ENCODE data around the gene ZNF654. TPM values are rescaled to one million over a fixed set of nuclear protein-coding genes. Genes with fewer than 3 reads are reported as not detected.
A peak's percentile ranks its signal among the peaks of the same experiment; 100 is the strongest.

The ZNF654 gene
- total RNA-seq, 6 experiments from 2014 or later, result 5.4 to 11.7 (median 6.7) TPM

DNA sequence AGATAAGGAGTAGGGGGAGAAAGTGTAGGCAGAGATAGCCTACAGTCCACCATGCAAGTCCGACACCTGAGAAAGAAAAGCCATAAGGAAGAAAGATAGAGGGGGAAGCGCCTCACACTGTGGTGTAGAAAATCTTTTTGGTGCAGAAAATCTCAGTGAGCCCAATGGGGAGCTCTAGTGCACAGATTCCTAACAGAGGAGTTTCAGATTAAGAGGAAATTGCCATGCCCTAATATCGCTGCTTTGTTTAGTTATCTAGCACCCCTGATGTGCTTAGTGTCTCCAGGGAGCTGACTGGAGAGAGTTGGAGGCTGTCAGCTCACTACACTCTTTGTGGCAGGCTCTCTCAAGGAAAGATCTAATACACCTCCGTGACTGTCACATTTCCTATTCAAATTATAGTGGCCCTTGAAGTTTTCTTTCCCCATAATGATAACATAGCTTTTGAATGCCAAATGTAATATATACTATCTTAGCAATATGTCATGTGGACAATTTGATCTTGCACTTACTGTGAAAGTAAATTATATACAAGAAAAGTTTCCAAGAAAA is 34.0 kb upstream of the ZNF654 start:
- Histone ChIP-seq H3K27me3 (no peaks in the 10 kb centered on the region), H3K9me3 (no peaks in the 10 kb centered on the region), H3K36me3 (no peaks in the 10 kb centered on the region), H3K4me1 (peaks cover 0 to 2% (median 0%) of the 10 kb centered on the region in 4 donors), H3K27ac (no peak overlapping the region), H3K4me3 (no peak overlapping the region)
- TF ChIP-seq CTCF (IDR thresholded peaks at IDR 0.05) (no peak), POLR2A (IDR thresholded peaks at IDR 0.05) (no peak)
- intact Hi-C loops (cut with DNase I), result no loop called here
- ATAC-seq (no peak), DNase-seq (no peak)
- 75% methylated on average over 4 of the region's 4 CpGs for WGBS (ENCODE audit: insufficient coverage, low coverage, low lambda C conversion rate, missing lambda C conversion rate)

- WGBS (ENCODE audit: insufficient coverage, low coverage, low lambda C conversion rate, missing lambda C conversion rate), result 93% methylated on average over 2 of the region's 2 CpGs
- no peak for ATAC-seq
Measured at GRCh38 chr3:88028876-88029275, 30.2 kb upstream of the ZNF654 start.

GRCh38 chr3:88030210-88030609 is 28.8 kb upstream of the ZNF654 start:
- DNase-seq, result no peak
- Histone ChIP-seq H3K27me3 (no peaks in the 10 kb centered on the region), H3K4me3 (peak overlapping the region; percentile 4 to 40 (median 29)), H3K9me3 (no peaks in the 10 kb centered on the region), H3K36me3 (no peaks in the 10 kb centered on the region), H3K27ac (peak overlapping the region in 1 of 3 donors; percentile 69), H3K4me1 (peaks cover 0 to 10% (median 5%) of the 10 kb centered on the region in 4 donors)
- intact Hi-C loops (cut with DNase I), result no loop called here
- 4% methylated on average over 3 of the region's 3 CpGs for WGBS (ENCODE audit: insufficient coverage, low coverage, low lambda C conversion rate, missing lambda C conversion rate)
- TF ChIP-seq POLR2A (IDR thresholded peaks at IDR 0.05) (no peak), CTCF (IDR thresholded peaks at IDR 0.05) (no peak)
- peak in 3 of 4 donors; percentile 41 to 58 (median 45) for ATAC-seq

More at GRCh38 chr3:88028876-88029275, 30.2 kb upstream of the ZNF654 start:
- Histone ChIP-seq H3K27ac (no peak overlapping the region), H3K4me3 (no peak overlapping the region), H3K36me3 (no peaks in the 10 kb centered on the region), H3K4me1 (peaks cover 0 to 10% (median 5%) of the 10 kb centered on the region in 4 donors), H3K27me3 (no peaks in the 10 kb centered on the region), H3K9me3 (no peaks in the 10 kb centered on the region)
- DNase-seq, result no peak
- intact Hi-C loops (cut with DNase I), result no loop called here
- no peak for TF ChIP-seq CTCF (IDR thresholded peaks at IDR 0.05)
- no peak for TF ChIP-seq POLR2A (IDR thresholded peaks at IDR 0.05)

GRCh38 chr3:88031642-88032077 is 27.4 kb upstream of the ZNF654 start:
- H3K27ac ChIP-seq, result peak overlapping the region; percentile 15 to 69 (median 53)
- TF ChIP-seq CTCF (IDR thresholded peaks at IDR 0.05), result no peak
- TF ChIP-seq POLR2A (IDR thresholded peaks at IDR 0.05), result no peak
- peak; percentile 86 to 92 (median 90) for ATAC-seq
- H3K4me1 ChIP-seq, result peaks cover 0 to 10% (median 5%) of the 10 kb centered on the region in 4 donors
- H3K9me3 ChIP-seq, result no peaks in the 10 kb centered on the region
- intact Hi-C loops (cut with DNase I), result no loop called here
- H3K4me3 ChIP-seq, result peak overlapping the region; percentile 5 to 48 (median 45)
- DNase-seq, result no peak
- no peaks in the 10 kb centered on the region for H3K36me3 ChIP-seq
- 0% methylated on average over 1 of the region's 1 CpG for WGBS (ENCODE audit: insufficient coverage, low coverage, low lambda C conversion rate, missing lambda C conversion rate)
- H3K27me3 ChIP-seq, result no peaks in the 10 kb centered on the region

All from right lobe of liver (tissue), 6 donors.